ENCODE results near the gene TIAM2. TPM values are rescaled to one million over a fixed set of nuclear protein-coding genes. Genes with fewer than 3 reads are reported as not detected.
A peak's percentile ranks its signal among the peaks of the same experiment; 100 is the strongest.
"Not testable (repeated sequence)": the region's sequence is repeated elsewhere in the genome, so short reads cannot be mapped to it uniquely, and the experiment has no call there.

TIAM2 gene
- total RNA-seq, 1 donor from 2014 or later = 18.1 TPM

DNA sequence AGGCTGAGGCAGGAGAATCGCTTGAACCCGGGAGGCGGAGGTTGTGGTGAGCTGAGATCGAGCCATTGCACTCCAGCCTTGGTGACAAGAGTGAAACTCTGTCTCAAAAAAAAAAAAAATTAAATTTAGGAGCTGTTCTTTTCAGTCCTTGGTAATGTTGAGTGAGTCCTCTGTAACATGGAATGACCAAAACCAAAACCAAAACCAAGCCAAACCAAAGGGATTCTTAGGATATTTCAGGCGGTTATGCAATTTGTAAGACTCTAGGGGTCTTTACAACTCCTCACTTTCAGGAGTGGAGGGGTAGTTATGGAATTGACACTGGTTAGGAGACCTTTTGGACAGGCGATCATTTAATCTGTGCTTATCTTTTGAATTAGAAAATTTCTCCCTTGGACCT is 15.8 kb downstream of the TIAM2 start:
- H3K27ac Mint-ChIP-seq = peak overlapping the region; percentile 67
- H3K36me3 Mint-ChIP-seq = no peaks in the 10 kb centered on the region
- H3K4me1 Mint-ChIP-seq = peaks cover 36% of the 10 kb centered on the region
- TF ChIP-seq, protein P1, sequence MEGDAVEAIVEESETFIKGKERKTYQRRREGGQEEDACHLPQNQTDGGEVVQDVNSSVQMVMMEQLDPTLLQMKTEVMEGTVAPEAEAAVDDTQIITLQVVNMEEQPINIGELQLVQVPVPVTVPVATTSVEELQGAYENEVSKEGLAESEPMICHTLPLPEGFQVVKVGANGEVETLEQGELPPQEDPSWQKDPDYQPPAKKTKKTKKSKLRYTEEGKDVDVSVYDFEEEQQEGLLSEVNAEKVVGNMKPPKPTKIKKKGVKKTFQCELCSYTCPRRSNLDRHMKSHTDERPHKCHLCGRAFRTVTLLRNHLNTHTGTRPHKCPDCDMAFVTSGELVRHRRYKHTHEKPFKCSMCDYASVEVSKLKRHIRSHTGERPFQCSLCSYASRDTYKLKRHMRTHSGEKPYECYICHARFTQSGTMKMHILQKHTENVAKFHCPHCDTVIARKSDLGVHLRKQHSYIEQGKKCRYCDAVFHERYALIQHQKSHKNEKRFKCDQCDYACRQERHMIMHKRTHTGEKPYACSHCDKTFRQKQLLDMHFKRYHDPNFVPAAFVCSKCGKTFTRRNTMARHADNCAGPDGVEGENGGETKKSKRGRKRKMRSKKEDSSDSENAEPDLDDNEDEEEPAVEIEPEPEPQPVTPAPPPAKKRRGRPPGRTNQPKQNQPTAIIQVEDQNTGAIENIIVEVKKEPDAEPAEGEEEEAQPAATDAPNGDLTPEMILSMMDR (IDR thresholded peaks at IDR 0.05; ENCODE audit: unreplicated experiment) = no peak
- DNase-seq (ENCODE audit: low spot score in 2 of 2, unreplicated experiment in 2 of 2) = no peak
- no peaks in the 10 kb centered on the region for H3K9me3 Mint-ChIP-seq
- no peak overlapping the region for H3K4me3 Mint-ChIP-seq
- no peaks in the 10 kb centered on the region for H3K27me3 Mint-ChIP-seq (ENCODE audit: low read depth)

DNA sequence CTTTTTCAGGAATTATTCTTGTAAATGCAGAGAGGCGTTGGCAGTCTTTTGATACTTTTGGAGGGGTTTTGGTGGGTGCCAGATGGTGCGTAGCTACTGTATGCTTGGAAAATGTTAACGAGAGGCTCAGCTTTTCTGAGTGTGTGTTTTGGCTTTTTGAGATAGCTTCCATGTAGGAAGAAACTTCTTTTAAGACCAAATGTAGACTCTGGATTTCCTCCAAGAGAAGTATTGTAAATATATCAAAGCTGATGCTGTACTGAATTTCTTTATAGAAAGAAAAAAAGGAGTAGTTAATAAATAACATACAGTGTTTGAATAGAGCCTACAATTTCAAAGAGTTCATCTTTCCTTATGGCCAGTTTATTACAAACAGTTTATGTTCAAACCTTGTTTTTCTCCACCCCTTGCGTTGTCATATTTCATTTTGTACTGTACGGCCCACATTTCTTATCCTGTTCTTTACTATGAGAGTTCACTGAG is 16.7 kb downstream of the TIAM2 start:
- TF ChIP-seq, protein P1 (IDR thresholded peaks at IDR 0.05; ENCODE audit: unreplicated experiment) = no peak
- H3K4me3 Mint-ChIP-seq = no peak overlapping the region
- H3K4me1 Mint-ChIP-seq = peaks cover 39% of the 10 kb centered on the region
- H3K27me3 Mint-ChIP-seq (ENCODE audit: low read depth) = no peaks in the 10 kb centered on the region
- H3K36me3 Mint-ChIP-seq = no peaks in the 10 kb centered on the region
- peak overlapping the region; percentile 67 for H3K27ac Mint-ChIP-seq
- no peak for DNase-seq (ENCODE audit: low spot score in 2 of 2, unreplicated experiment in 2 of 2)
- H3K9me3 Mint-ChIP-seq = no peaks in the 10 kb centered on the region

DNA sequence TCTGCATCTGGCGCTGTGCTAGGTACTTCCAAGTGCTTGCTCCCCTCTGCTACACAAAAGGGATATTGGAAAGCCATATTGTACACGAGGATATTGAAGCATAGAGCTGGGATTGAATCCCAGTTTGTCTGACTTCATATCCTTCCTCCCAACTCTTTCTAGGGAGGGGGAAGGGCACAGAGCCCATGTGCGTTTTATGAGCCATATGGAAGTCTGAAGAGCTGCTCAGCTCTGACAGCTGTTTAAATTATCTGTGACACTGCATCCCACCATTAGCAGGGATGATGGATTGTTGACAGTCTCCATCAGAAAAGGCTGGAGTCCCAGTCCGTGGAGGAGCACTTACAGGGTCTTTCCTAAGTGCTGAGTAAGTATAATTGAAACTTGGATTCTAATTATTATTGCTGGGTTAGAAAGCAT is 18.4 kb downstream of the TIAM2 start:
- H3K27ac Mint-ChIP-seq = peak overlapping the region; percentile 41
- no peak overlapping the region for H3K4me3 Mint-ChIP-seq
- TF ChIP-seq, protein P1 (IDR thresholded peaks at IDR 0.05; ENCODE audit: unreplicated experiment) = no peak
- no peaks in the 10 kb centered on the region for H3K27me3 Mint-ChIP-seq (ENCODE audit: low read depth)
- no peak for DNase-seq (ENCODE audit: low spot score in 2 of 2, unreplicated experiment in 2 of 2)
- H3K36me3 Mint-ChIP-seq = no peaks in the 10 kb centered on the region
- no peaks in the 10 kb centered on the region for H3K9me3 Mint-ChIP-seq
- peaks cover 39% of the 10 kb centered on the region for H3K4me1 Mint-ChIP-seq

DNA sequence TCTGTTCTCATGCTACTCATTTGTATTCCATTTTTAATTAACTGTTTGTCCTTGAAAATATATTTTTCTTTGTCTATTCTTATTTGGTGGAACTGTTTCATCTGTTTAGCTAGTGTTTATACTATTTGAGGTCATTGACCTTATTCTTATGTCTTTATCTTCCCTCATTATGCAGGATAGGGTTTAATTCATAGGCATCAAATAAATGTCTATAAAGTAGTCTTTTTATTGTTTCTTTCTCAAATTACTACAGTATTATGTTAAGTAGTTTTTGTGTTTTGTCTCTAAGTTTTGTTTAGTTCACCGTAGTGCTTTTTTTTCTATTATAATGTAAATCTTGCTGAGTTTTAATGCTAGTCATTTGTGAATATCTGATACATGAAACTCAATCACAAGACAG is 19.0 kb downstream of the TIAM2 start:
- Mint-ChIP-seq H3K36me3 (no peaks in the 10 kb centered on the region), H3K4me1 (peaks cover 39% of the 10 kb centered on the region), H3K4me3 (no peak overlapping the region), H3K9me3 (no peaks in the 10 kb centered on the region), H3K27me3 (ENCODE audit: low read depth) (no peaks in the 10 kb centered on the region), H3K27ac (peak overlapping the region; percentile 30)
- no peak for DNase-seq (ENCODE audit: low spot score in 2 of 2, unreplicated experiment in 2 of 2)
- TF ChIP-seq, protein P1 (IDR thresholded peaks at IDR 0.05; ENCODE audit: unreplicated experiment) = no peak

DNA sequence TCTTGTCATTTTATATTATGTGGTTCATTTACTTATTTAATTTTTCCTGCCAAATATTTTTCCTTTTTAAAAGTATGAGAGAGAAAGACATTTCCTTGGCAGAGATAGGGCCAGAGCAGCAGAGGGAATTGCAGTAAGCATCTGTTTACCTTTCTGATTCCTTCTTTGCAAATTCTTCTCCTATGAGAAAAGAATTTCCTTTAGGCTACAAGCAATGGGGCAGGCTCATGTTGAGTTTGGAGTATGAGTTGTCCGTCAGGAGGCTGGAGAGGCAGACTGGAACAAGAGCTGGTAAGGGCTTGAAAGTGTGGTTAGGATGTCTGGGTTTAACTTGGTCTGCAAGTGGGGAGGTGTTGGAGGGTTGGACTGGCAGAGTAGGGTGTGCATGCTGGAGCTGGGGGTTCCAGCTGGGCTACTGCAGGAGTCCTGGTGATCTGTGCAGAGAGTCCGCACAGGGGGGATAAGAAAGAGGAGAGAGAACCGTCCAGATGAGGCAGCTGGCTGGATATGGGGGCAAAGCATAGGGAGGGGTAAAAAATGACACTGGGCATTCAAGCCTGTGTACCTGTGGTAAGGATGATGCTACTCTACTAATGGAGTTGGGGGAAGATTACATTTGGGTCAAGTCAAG is 19.7 kb downstream of the TIAM2 start:
- no peaks in the 10 kb centered on the region for H3K9me3 Mint-ChIP-seq
- no peak overlapping the region for H3K4me3 Mint-ChIP-seq
- no peaks in the 10 kb centered on the region for H3K27me3 Mint-ChIP-seq (ENCODE audit: low read depth)
- DNase-seq (ENCODE audit: low spot score in 2 of 2, unreplicated experiment in 2 of 2) = no peak
- H3K27ac Mint-ChIP-seq = peak overlapping the region; percentile 30
- peaks cover 39% of the 10 kb centered on the region for H3K4me1 Mint-ChIP-seq
- H3K36me3 Mint-ChIP-seq = no peaks in the 10 kb centered on the region
- TF ChIP-seq, protein P1 (IDR thresholded peaks at IDR 0.05; ENCODE audit: unreplicated experiment) = no peak

DNA sequence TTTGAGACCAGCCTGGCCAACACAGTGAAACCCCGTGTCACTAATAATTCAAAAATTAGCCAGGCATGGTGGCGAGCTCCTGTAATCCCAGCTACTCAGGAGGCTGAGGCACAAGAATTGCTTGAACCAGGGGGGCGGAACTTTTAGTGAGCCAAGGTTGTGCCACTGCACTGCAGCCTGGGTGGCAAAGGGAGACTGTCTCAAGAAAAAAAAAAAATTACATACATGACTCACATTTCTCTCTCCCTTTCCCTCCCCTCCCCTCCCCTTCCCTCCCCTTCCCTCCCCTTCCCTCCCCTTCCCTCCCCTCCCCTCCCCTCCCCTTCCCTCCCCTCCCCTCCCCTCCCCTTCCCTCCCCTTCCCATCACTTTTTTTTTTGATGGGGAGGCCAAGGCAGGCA is 23.3 kb downstream of the TIAM2 start:
- H3K36me3 Mint-ChIP-seq; DNase-seq (ENCODE audit: low spot score in 2 of 2, unreplicated experiment in 2 of 2); H3K9me3 Mint-ChIP-seq; H3K27ac Mint-ChIP-seq; H3K27me3 Mint-ChIP-seq (ENCODE audit: low read depth); H3K4me3 Mint-ChIP-seq: not testable (repeated sequence)
- H3K4me1 Mint-ChIP-seq = peaks cover 21% of the 10 kb centered on the region

Data from mesothelial cell of epicardium (in vitro differentiated cells).